T-helper 17 cell (primary cell): ENCODE results near the gene ESAM. TPM values are rescaled to one million over a fixed set of nuclear protein-coding genes. Genes with fewer than 3 reads are reported as not detected.

ENCODE experiments used
- ATAC-seq: fragments of 150-1000 bp; cut with Tn5 transposase; 2 replicates; pipeline ENCODE4 v1.10.0; 2021; ENCODE audit warnings: mild to moderate bottlenecking, moderate library complexity
- DNase-seq, 3 donors: peaks; one replicate each; pipeline versions ENCODE4 v3.0.0 to v3.0.0-alpha.2; 2020 to 2021
- H3K9me3 ChIP-seq: one replicate; pipeline ENCODE4 v1.7.0; 2013; ENCODE audit warnings: low read length, mild to moderate bottlenecking; ENCODE audit not compliant: control insufficient read depth, poor library complexity, severe bottlenecking
- H3K27ac Mint-ChIP-seq: one replicate; pipeline ENCODE4 v1.8.0; 2022; ENCODE audit warnings: mild to moderate bottlenecking, moderate library complexity, mixed read lengths
- H3K27me3 Mint-ChIP-seq: one replicate; pipeline ENCODE4 v1.8.0; 2022; ENCODE audit warnings: mixed read lengths
- H3K36me3 Mint-ChIP-seq: one replicate; pipeline ENCODE4 v1.8.0; 2022; ENCODE audit warnings: low read depth, mixed read lengths
- H3K4me1 Mint-ChIP-seq: one replicate; pipeline ENCODE4 v1.8.0; 2022; ENCODE audit warnings: mild to moderate bottlenecking, mixed read lengths
- H3K4me3 Mint-ChIP-seq: one replicate; pipeline ENCODE4 v1.8.0; 2022; ENCODE audit warnings: mild to moderate bottlenecking, moderate library complexity, mixed read lengths
- total RNA-seq, 4 donors: library from RNA in 2 of 4; stranded (reverse) in 2 of 4; gene quantifications; one replicate each; pipeline ENCODE4 v1.2.3 and lab custom pipeline; 2022 to 2026

ESAM gene
- total RNA-seq, 2 donors from 2014 or later, result 3.5 to 30.5 TPM

- peak overlapping the region; percentile 78 for H3K27ac Mint-ChIP-seq
- no peaks in the 10 kb centered on the region for H3K9me3 ChIP-seq
- H3K27me3 Mint-ChIP-seq, result peaks cover 25% of the 10 kb centered on the region
- peaks cover 19% of the 10 kb centered on the region for H3K4me1 Mint-ChIP-seq
- no peaks in the 10 kb centered on the region for H3K36me3 Mint-ChIP-seq
- peak; percentile 71 to 85 (median 74) for DNase-seq
- peak; percentile 60 for ATAC-seq
- peak overlapping the region; percentile 98 for H3K4me3 Mint-ChIP-seq
Observed at GRCh38 chr11:124763156-124763947, 1.3 kb upstream of the ESAM start.

DNA sequence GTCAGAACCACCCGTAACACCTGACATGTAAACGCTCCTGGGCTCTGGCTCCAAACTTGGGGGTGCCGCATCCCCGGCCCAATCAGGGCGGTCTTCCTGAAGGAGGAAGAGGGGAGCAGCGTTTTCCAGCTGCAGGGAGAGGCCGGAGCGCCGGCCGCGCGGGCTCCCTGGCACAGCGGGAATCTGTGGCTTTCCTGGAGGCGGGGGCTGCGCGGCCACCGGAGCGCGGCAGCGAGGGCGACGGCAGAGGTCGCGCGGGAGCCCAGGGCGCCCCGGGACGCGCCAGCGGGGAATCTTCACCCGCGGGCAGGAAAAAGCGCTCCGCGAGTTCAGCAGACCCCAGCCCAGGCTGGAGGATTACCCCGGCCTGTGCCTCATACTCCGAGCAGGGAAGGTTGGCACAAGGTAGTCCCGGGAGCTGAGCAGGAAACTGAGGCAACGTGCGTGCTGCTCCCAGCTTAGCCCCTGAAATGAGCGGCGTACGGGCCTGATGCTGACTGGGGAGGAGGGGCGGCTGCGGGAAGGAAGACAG lies 600 bp upstream of the ESAM start:
- Mint-ChIP-seq H3K4me1 (peaks cover 21% of the 10 kb centered on the region), H3K27me3 (peaks cover 32% of the 10 kb centered on the region), H3K27ac (peak overlapping the region; percentile 78), H3K4me3 (peak overlapping the region; percentile 98), H3K36me3 (no peaks in the 10 kb centered on the region)
- ATAC-seq, result peak; percentile 44
- no peaks in the 10 kb centered on the region for H3K9me3 ChIP-seq
- DNase-seq, result no peak

DNA sequence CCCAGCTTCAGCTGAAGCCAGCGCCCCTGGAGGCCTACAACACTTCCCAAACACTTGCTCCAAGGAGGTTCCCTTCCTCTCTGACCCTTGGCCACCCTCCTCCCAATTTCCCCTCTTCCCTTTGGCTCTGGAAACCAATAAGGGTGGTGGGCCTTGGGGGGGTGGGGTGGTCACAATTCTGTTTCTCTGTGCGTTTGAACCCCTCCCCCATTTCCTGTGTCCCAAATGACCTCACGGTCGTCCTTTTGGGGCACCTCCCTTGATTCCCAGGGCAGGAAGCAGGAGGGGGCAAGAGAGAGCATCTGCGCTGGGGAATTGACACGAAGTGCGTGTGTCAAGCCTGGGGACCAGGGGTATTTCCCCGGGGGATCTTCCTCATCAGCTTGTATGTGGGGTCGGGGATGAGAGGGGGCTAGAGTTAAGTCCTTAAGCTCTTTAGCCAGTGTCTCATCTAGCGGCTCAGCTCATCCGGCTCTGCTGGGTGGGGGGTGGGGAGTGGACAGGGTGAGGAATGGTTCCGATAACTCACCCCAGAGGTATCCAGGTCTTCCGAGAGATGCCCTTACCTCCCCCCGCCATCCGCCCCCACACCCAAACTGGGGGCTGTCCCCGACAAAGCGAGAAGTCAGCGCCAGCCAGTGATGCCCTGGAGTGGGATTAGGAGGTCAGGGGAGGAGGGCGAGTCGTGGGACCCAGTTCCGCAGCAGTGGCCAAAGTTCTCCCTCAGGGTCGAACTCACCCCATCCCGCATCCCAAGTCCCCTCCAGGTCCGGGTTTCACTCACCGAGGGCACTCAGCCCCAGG lies 587 bp downstream of the ESAM start:
- Mint-ChIP-seq H3K4me3 (peak overlapping the region; percentile 98), H3K27me3 (peaks cover 44% of the 10 kb centered on the region), H3K27ac (no peak overlapping the region), H3K36me3 (peaks cover 6% of the 10 kb centered on the region), H3K4me1 (peaks cover 21% of the 10 kb centered on the region)
- DNase-seq, result no peak
- H3K9me3 ChIP-seq, result no peaks in the 10 kb centered on the region
- ATAC-seq, result no peak

DNA sequence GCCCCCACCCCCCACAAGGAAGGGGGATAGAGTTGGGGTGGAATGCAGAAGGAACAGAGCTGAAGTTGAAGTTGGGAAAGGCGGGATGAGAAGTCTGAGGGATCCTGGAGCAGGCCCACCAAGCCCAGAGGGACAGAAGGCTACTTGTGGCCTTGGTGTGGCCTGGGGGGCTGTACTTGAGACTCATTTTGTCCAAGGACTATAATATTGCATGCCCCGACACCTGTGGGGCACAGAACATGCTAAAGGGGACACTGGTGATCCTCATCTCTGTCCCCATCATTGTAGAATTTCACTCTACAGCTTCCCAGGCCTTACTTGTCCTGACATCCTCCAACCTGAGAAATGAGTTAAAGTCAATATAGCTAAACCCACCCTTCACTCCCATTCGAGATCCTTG lies 1.3 kb downstream of the ESAM start:
- peaks cover 6% of the 10 kb centered on the region for H3K36me3 Mint-ChIP-seq
- H3K27me3 Mint-ChIP-seq, result peaks cover 51% of the 10 kb centered on the region

GRCh38 chr11:124760205-124760652 lies 1.9 kb downstream of the ESAM start:
- Mint-ChIP-seq H3K36me3 (peaks cover 6% of the 10 kb centered on the region), H3K4me1 (peaks cover 21% of the 10 kb centered on the region), H3K27ac (no peak overlapping the region), H3K27me3 (peaks cover 51% of the 10 kb centered on the region), H3K4me3 (peak overlapping the region; percentile 63)
- H3K9me3 ChIP-seq, result no peaks in the 10 kb centered on the region
- DNase-seq (no peak), ATAC-seq (no peak)

More for the DNA sequence above, 1.3 kb downstream of the ESAM start:
- ATAC-seq (no peak), DNase-seq (no peak)
- H3K27ac Mint-ChIP-seq, result no peak overlapping the region
- H3K4me1 Mint-ChIP-seq, result peaks cover 21% of the 10 kb centered on the region
- peak overlapping the region; percentile 63 for H3K4me3 Mint-ChIP-seq
- no peaks in the 10 kb centered on the region for H3K9me3 ChIP-seq

DNA sequence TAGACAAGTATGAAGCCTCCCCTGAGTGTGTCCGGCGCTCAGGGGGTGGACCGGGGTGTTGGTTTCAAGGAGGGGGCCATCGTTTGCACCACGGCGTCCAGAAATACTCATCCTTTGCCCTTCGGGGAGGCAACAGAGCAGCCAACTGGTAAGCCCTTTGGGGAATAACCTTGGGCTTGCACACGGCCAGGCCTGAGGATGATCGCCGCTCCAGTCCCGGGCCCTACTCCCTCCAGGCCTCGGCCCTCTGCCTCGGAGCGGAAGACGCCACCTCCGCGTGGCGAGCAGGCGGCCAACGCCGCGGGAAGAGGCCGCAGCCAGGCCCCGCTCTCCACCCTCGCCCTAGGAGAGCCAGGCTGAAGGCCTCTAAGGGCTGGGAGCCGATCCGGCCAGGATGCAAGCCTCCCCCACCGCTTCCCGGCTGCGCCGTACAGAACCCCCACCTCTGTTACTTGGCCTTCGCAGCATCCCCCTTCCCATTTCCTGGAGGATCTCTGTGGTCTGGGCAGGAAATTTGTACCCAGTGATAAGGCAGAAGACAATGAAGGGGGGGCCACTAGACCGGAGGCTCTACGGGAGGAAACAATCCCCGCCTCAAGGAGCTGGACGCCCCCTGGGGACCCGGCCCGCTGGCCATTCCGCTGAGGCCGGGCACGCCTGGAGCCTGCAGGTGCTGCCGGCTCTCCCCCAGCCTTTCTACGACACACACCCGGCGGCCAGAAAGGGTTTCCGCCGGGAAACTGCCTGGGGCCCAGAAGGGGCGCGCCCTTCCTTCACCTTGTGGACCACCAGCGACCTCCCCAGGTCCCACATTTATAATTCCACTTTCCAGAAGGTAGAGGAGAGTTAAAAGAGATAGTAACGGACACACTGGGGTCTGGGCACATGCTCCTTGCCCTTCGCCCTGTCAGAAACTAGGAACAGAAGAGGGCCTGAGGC lies 2.6 kb downstream of the ESAM start:
- H3K9me3 ChIP-seq, result no peaks in the 10 kb centered on the region
- Mint-ChIP-seq H3K36me3 (peaks cover 6% of the 10 kb centered on the region), H3K4me3 (peak overlapping the region; percentile 63), H3K4me1 (peaks cover 21% of the 10 kb centered on the region), H3K27me3 (peaks cover 55% of the 10 kb centered on the region), H3K27ac (no peak overlapping the region)
- ATAC-seq, result no peak
- no peak for DNase-seq

DNA sequence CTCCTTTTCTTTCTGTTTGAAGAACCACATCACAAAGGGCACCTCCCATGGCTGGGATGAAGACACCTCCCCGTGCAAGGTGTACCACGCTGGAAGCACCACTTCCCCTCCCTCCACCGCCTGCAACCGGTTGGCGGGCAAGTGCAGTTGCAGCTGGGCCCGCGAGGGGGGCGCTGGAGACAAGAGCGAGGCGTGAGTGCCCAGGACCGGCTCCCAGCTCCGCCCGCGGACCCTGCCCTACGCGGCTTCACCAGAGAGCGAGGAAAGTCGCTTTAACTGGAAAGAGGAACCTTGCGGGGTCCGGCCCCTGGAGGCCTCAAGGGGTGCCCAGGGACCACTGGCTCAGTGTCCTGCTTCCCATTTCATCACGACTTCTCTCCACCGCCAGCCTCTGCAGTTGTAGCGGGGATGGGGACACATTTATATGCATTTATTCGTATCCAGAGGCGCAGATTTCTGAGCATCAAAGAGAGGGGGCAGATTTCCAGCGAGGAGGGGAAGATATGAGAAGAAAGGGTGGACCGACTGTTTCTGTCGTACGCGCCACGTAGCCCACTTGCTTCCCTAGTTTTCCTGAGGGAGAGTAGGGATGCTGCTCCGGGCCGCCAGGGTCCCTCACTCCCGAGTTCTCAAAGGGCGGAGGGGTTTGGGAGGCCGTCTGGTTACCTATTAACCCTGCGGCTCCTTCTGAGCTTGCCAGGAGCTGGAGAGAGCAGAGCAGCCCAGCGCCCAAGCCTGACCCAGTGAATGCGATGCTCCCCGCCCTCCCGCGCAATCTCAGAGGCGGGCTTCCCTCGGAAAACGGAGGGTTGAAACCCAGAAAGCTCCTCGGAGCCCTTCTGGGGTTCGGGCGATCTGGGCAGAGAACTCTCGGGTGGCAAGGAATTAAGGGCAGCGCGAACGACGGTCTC lies 3.5 kb downstream of the ESAM start:
- Mint-ChIP-seq H3K27me3 (peaks cover 56% of the 10 kb centered on the region), H3K4me1 (peaks cover 18% of the 10 kb centered on the region), H3K4me3 (peak overlapping the region; percentile 79), H3K27ac (no peak overlapping the region), H3K36me3 (peaks cover 6% of the 10 kb centered on the region)
- no peaks in the 10 kb centered on the region for H3K9me3 ChIP-seq
- ATAC-seq (peak; percentile 75), DNase-seq (peak; percentile 51 to 62 (median 56))

DNA sequence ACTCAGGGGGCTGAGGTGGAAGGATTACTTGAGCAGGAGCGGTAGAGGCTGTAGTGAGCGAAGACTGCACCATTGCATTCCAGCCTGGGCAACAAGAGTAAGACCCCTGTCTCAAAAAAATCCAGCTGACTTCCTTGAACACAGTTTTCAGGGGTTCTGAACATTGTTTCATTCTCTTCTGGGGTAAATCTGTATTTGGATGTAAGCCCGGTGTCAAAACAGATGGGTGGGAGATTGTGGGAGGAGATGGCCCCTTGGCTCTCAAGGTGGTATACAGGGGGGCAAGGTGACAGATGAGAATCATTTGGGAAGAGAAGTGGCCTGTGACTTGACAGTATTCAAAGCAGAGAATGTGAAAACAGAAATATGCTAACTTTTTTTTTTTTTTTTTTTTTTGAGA lies 4.8 kb downstream of the ESAM start:
- Mint-ChIP-seq H3K27me3 (peaks cover 56% of the 10 kb centered on the region), H3K4me1 (peaks cover 14% of the 10 kb centered on the region), H3K36me3 (peaks cover 6% of the 10 kb centered on the region), H3K4me3 (no peak overlapping the region), H3K27ac (no peak overlapping the region)
- DNase-seq (no peak), ATAC-seq (no peak)
- no peaks in the 10 kb centered on the region for H3K9me3 ChIP-seq

GRCh38 chr11:124756753-124757227 lies 5.3 kb downstream of the ESAM start:
- Mint-ChIP-seq H3K27me3 (peaks cover 56% of the 10 kb centered on the region), H3K27ac (no peak overlapping the region), H3K36me3 (peaks cover 6% of the 10 kb centered on the region), H3K4me1 (peaks cover 14% of the 10 kb centered on the region), H3K4me3 (no peak overlapping the region)
- DNase-seq (no peak), ATAC-seq (no peak)
- H3K9me3 ChIP-seq, result no peaks in the 10 kb centered on the region

- H3K27ac Mint-ChIP-seq, result no peak overlapping the region
- peaks cover 56% of the 10 kb centered on the region for H3K27me3 Mint-ChIP-seq
- H3K36me3 Mint-ChIP-seq, result peaks cover 6% of the 10 kb centered on the region
- no peaks in the 10 kb centered on the region for H3K9me3 ChIP-seq
- ATAC-seq (no peak), DNase-seq (no peak)
- peaks cover 14% of the 10 kb centered on the region for H3K4me1 Mint-ChIP-seq
- no peak overlapping the region for H3K4me3 Mint-ChIP-seq
Observed at GRCh38 chr11:124756033-124756752, 5.9 kb downstream of the ESAM start.

DNA sequence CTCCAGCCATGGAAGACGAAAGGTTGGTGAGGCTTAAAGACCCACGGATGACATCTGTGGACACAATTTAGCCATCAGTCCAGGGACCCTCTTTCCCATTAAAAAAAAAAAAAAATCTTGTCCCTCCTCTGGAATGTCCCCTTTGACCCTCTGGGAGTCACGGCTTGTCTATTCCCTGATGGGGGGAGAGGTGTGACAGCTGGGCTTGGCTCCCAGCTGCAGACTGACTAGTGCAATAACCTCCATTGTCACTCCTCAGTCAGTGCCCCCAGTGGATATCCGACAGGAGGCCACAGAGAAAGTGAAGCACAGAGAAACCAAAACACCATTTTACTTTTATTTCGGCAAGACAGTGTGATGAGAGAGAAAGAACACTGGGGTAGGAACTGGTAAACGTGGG lies 7.4 kb downstream of the ESAM start:
- H3K27ac Mint-ChIP-seq, result no peak overlapping the region
- peaks cover 41% of the 10 kb centered on the region for H3K27me3 Mint-ChIP-seq

More for the DNA sequence above, 7.4 kb downstream of the ESAM start:
- Mint-ChIP-seq H3K4me3 (no peak overlapping the region), H3K36me3 (peaks cover 6% of the 10 kb centered on the region), H3K4me1 (peaks cover 12% of the 10 kb centered on the region)
- no peak for ATAC-seq
- no peaks in the 10 kb centered on the region for H3K9me3 ChIP-seq
- no peak for DNase-seq
